ENCODE measurements around the gene HOXB5.

The HOXB5 gene

DNA sequence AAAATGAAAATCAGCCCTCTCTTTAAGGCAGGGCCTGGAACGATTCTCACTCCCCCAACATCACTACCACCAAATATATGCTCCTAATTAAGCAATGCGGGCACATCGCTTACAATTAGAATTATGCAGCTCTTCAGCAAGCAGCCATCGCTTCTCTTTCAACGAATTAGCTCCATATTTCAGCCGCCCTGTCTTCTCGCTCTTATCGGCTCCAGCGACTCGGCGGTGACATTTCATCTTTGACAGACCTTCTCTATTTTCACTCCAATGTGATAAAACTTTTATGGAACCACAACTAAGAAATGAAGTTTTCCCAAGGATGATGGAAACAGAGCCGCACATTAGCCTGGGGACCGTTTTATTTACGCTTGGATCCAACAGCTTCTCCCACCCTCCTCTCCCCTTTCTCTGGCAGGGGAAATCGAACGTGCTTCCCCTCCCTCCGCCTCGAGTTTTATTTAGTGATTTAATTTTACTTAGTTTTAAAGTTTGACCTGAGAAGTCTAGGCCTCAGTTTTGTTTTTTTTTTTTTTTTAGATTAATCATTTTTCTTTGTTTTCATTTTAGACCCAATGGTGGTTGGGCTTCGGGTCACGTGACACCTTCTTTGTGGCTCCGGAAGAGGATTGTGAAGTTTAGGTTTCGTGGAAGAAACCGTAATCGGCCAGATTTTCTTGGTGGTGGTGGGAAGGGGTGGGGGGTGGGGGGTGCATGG lies 45.6 kb downstream of the HOXB5 start:
- H3K9ac ChIP-seq (ENCODE audit: low read depth, low read length, poor library complexity), result no peak overlapping the region
- H4K91ac ChIP-seq (ENCODE audit: low read depth, low read length, poor library complexity), result no peak overlapping the region
- no peak overlapping the region for H2BK15ac ChIP-seq (ENCODE audit: low read length)
- H3K18ac ChIP-seq (ENCODE audit: low read length), result no peak overlapping the region
- H2AK5ac ChIP-seq (ENCODE audit: low read depth, low read length), result no peak overlapping the region
- no peak for DNase-seq (ENCODE audit: low spot score)
- H3K4me2 ChIP-seq (ENCODE audit: insufficient read depth, low read length, poor library complexity, severe bottlenecking), result no peak overlapping the region
- H3K4me1 ChIP-seq (ENCODE audit: control insufficient read depth in 2 of 2, insufficient read depth in 1 of 2, low read depth in 1 of 2, low read length in 2 of 2), result no peaks in the 10 kb centered on the region
- peak overlapping the region in 1 of 2 donors; percentile 23 for H3K4me3 ChIP-seq (ENCODE audit: low read length in 2 of 2)
- no peak overlapping the region for H3K14ac ChIP-seq (ENCODE audit: low read length)
- no peaks in the 10 kb centered on the region for H3K79me1 ChIP-seq (ENCODE audit: low read depth, low read length)
- H2BK5ac ChIP-seq (ENCODE audit: low read length), result no peak overlapping the region
- H2BK120ac ChIP-seq (ENCODE audit: low read depth, low read length), result no peak overlapping the region
- H3K23ac ChIP-seq (ENCODE audit: low read depth, low read length, poor library complexity), result no peak overlapping the region
- H4K8ac ChIP-seq (ENCODE audit: low read depth, low read length), result no peak overlapping the region
- H3K36me3 ChIP-seq (replicated peaks in 1 of 2; ENCODE audit: control insufficient read depth in 2 of 2, insufficient read depth in 2 of 2, low read length in 2 of 2), result no peaks in the 10 kb centered on the region
- H2AFZ ChIP-seq (ENCODE audit: low read length), result peak overlapping the region; percentile 15
- H3K4ac ChIP-seq (ENCODE audit: low read length), result no peak overlapping the region
- peaks cover 53 to 96% (median 88%) of the 10 kb centered on the region in 3 experiments for H3K27me3 ChIP-seq (ENCODE audit: control insufficient read depth in 3 of 3, insufficient read depth in 3 of 3, low read depth in 1 of 3, low read length in 3 of 3)
- no peak overlapping the region for H3K27ac ChIP-seq (replicated peaks; ENCODE audit: low read length)
- peaks cover 0 to 6% of the 10 kb centered on the region in 2 donors for H3K9me3 ChIP-seq (replicated peaks in 1 of 2; ENCODE audit: control insufficient read depth in 2 of 2, insufficient read depth in 1 of 2, low read depth in 1 of 2, low read length in 2 of 2)
- no CpG with 5 or more reads among the region's 24 CpGs for WGBS, 2 donors (ENCODE audit: extremely low coverage in 2 of 2, insufficient read length in 2 of 2, insufficient replicate concordance in 1 of 2)
- no peak overlapping the region for H2BK12ac ChIP-seq (ENCODE audit: low read length)

- Histone ChIP-seq H2AK5ac (ENCODE audit: low read depth, low read length) (no peak overlapping the region), H3K18ac (ENCODE audit: low read length) (no peak overlapping the region), H2BK15ac (ENCODE audit: low read length) (no peak overlapping the region), H4K8ac (ENCODE audit: low read depth, low read length) (no peak overlapping the region), H3K4ac (ENCODE audit: low read length) (no peak overlapping the region), H3K27me3 (ENCODE audit: control insufficient read depth in 3 of 3, insufficient read depth in 3 of 3, low read depth in 1 of 3, low read length in 3 of 3) (peaks cover 53 to 94% (median 90%) of the 10 kb centered on the region in 3 experiments), H3K79me1 (ENCODE audit: low read depth, low read length) (no peaks in the 10 kb centered on the region), H3K4me3 (ENCODE audit: low read length in 2 of 2) (peak overlapping the region in 1 of 2 donors; percentile 23), H3K14ac (ENCODE audit: low read length) (no peak overlapping the region), H3K9me3 (replicated peaks in 1 of 2; ENCODE audit: control insufficient read depth in 2 of 2, insufficient read depth in 1 of 2, low read depth in 1 of 2, low read length in 2 of 2) (peaks cover 0 to 4% of the 10 kb centered on the region in 2 donors), H2BK120ac (ENCODE audit: low read depth, low read length) (no peak overlapping the region), H2BK5ac (ENCODE audit: low read length) (no peak overlapping the region), H2AFZ (ENCODE audit: low read length) (no peak overlapping the region), H3K9ac (ENCODE audit: low read depth, low read length, poor library complexity) (no peak overlapping the region), H3K27ac (replicated peaks; ENCODE audit: low read length) (no peak overlapping the region), H3K36me3 (replicated peaks in 1 of 2; ENCODE audit: control insufficient read depth in 2 of 2, insufficient read depth in 2 of 2, low read length in 2 of 2) (no peaks in the 10 kb centered on the region), H3K4me2 (ENCODE audit: insufficient read depth, low read length, poor library complexity, severe bottlenecking) (no peak overlapping the region), H3K4me1 (ENCODE audit: control insufficient read depth in 2 of 2, insufficient read depth in 1 of 2, low read depth in 1 of 2, low read length in 2 of 2) (no peaks in the 10 kb centered on the region), H2BK12ac (ENCODE audit: low read length) (no peak overlapping the region), H4K91ac (ENCODE audit: low read depth, low read length, poor library complexity) (no peak overlapping the region), H3K23ac (ENCODE audit: low read depth, low read length, poor library complexity) (no peak overlapping the region)
- DNase-seq (ENCODE audit: low spot score), result no peak
- WGBS, 2 donors (ENCODE audit: extremely low coverage in 2 of 2, insufficient read length in 2 of 2, insufficient replicate concordance in 1 of 2), result no CpG with 5 or more reads among the region's 10 CpGs
Measured at GRCh38 chr17:48546924-48547807, 46.4 kb downstream of the HOXB5 start.

DNA sequence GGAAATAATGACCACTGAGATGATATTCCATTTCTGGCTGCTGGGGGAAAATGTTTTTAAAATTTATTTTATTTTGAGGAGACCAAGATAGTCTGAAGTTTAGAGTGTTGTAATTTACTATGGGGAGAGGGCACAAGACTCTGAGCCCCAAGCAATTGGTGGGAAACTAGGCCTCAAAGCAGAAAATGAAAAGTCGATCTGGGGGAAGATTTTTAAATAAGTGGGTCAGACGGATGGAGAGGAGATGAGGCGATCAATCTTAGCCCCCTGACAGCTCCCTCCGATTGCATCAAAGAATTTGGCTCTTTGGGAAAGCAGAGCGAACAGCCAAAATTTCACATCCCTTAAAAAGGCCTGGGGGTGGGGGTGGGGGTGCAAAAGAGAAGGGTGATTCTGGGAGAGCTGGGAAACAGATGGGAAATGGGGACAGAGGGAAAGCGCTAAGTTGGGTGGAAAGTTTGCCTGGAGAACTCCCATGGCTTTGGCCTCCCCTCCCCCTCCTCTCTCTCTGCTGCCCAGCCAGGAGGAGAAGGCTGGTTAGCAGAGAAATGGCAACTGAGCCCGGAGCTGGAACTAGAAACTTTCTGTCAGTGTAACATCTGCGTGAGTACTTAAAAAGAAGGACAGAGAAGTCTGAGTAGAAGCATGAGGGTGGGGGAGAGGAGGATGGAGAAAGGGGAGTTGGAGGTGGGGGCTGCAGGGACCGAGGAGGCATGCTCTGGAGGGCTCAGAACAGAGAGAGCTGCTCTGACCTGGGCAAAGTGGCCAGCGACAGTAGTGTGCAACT lies 47.2 kb downstream of the HOXB5 start:
- Histone ChIP-seq H3K9ac (ENCODE audit: low read depth, low read length, poor library complexity) (no peak overlapping the region), H4K91ac (ENCODE audit: low read depth, low read length, poor library complexity) (no peak overlapping the region), H3K9me3 (replicated peaks in 1 of 2; ENCODE audit: control insufficient read depth in 2 of 2, insufficient read depth in 1 of 2, low read depth in 1 of 2, low read length in 2 of 2) (peaks cover 0 to 4% of the 10 kb centered on the region in 2 donors), H2BK15ac (ENCODE audit: low read length) (no peak overlapping the region), H3K27ac (replicated peaks; ENCODE audit: low read length) (no peak overlapping the region), H3K4ac (ENCODE audit: low read length) (no peak overlapping the region), H2BK120ac (ENCODE audit: low read depth, low read length) (no peak overlapping the region), H3K23ac (ENCODE audit: low read depth, low read length, poor library complexity) (no peak overlapping the region), H3K4me2 (ENCODE audit: insufficient read depth, low read length, poor library complexity, severe bottlenecking) (no peak overlapping the region), H3K4me3 (ENCODE audit: low read length in 2 of 2) (peak overlapping the region in 1 of 2 donors; percentile 23), H3K18ac (ENCODE audit: low read length) (no peak overlapping the region), H4K8ac (ENCODE audit: low read depth, low read length) (no peak overlapping the region), H3K79me1 (ENCODE audit: low read depth, low read length) (no peaks in the 10 kb centered on the region), H3K4me1 (ENCODE audit: control insufficient read depth in 2 of 2, insufficient read depth in 1 of 2, low read depth in 1 of 2, low read length in 2 of 2) (no peaks in the 10 kb centered on the region), H2BK5ac (ENCODE audit: low read length) (no peak overlapping the region), H2AK5ac (ENCODE audit: low read depth, low read length) (no peak overlapping the region), H2AFZ (ENCODE audit: low read length) (no peak overlapping the region), H3K27me3 (ENCODE audit: control insufficient read depth in 3 of 3, insufficient read depth in 3 of 3, low read depth in 1 of 3, low read length in 3 of 3) (peaks cover 52 to 94% (median 89%) of the 10 kb centered on the region in 3 experiments), H2BK12ac (ENCODE audit: low read length) (no peak overlapping the region), H3K14ac (ENCODE audit: low read length) (no peak overlapping the region), H3K36me3 (replicated peaks in 1 of 2; ENCODE audit: control insufficient read depth in 2 of 2, insufficient read depth in 2 of 2, low read length in 2 of 2) (no peaks in the 10 kb centered on the region)
- DNase-seq (ENCODE audit: low spot score), result no peak
- WGBS, 2 donors (ENCODE audit: extremely low coverage in 2 of 2, insufficient read length in 2 of 2, insufficient replicate concordance in 1 of 2), result no CpG with 5 or more reads among the region's 10 CpGs

Data from neuronal stem cell (in vitro differentiated cells).